T-cell (primary cell): ENCODE measurements around the gene PIAS3. TPM values are rescaled to one million over a fixed set of nuclear protein-coding genes. Genes with fewer than 3 reads are reported as not detected.

ENCODE experiments used
- ATAC-seq, 4 experiments: fragments of 200-7000 bp in 3 of 4; fragments of 150-1000 bp in 1 of 4; cut with Tn5 transposase; replicated peaks in 1 of 4; 1 replicate in 3 of 4; 2 replicates in 1 of 4; pipeline ENCODE4 v1.10.0; 2021; ENCODE audit warnings: moderate library complexity in 3 of 4, mild to moderate bottlenecking in 2 of 4, moderate number of reproducible peaks in 1 of 4
- CTCF ChIA-PET, 2 donors: fragments of 300-600 bp; sonication (Branson Sonifier 250); formaldehyde crosslinking; loops; one replicate each; lab custom pipeline; 2022; ENCODE audit warnings: antibody characterized with exemption in 2 of 2; lab: Charles Lee
- POLR2A ChIA-PET, 2 donors: fragments of 300-600 bp; sonication (Branson Sonifier 250); formaldehyde crosslinking; loops; one replicate each; lab custom pipeline; 2022; ENCODE audit warnings: antibody characterized with exemption in 2 of 2; lab: Charles Lee
- DNase-seq, 35 experiments: peaks; one replicate each; pipeline versions ENCODE4 v3.0.0 to v3.0.0-alpha.2; 2013 to 2023
- H3K27ac ChIP-seq: one replicate; pipeline ENCODE4 v1.5.1; 2013; ENCODE audit warnings: low read length
- H3K27me3 ChIP-seq, 2 experiments: replicated peaks in 1 of 2; 1 replicate in 1 of 2; 2 replicates in 1 of 2; pipeline versions ENCODE4 v1.6.1 to v1.7.0; 2013; ENCODE audit warnings: low read length in 1 of 2, mixed read lengths in 1 of 2; ENCODE audit not compliant: control insufficient read depth in 2 of 2, insufficient read depth in 2 of 2; ENCODE audit errors: extremely low read depth in 1 of 2
- H3K36me3 ChIP-seq, 2 donors: 1 replicate in 1 of 2; 2 replicates in 1 of 2; pipeline versions ENCODE4 v1.6.1 to v1.7.0; 2013; ENCODE audit warnings: low read length in 1 of 2; ENCODE audit not compliant: control insufficient read depth in 2 of 2, insufficient read depth in 1 of 2; ENCODE audit errors: extremely low read depth in 1 of 2
- H3K4me1 ChIP-seq, 2 experiments: 1 replicate in 1 of 2; 2 replicates in 1 of 2; pipeline versions ENCODE4 v1.6.1 to v1.7.0; 2013; ENCODE audit warnings: low read length in 2 of 2, mixed read lengths in 1 of 2; ENCODE audit not compliant: insufficient read depth in 2 of 2, control insufficient read depth in 1 of 2; ENCODE audit errors: extremely low read depth in 1 of 2
- H3K4me3 ChIP-seq, 2 donors: 1 replicate in 1 of 2; 2 replicates in 1 of 2; pipeline versions ENCODE4 v1.5.1 to v1.7.0; 2013; ENCODE audit warnings: mild to moderate bottlenecking in 2 of 2, low read length in 1 of 2, moderate library complexity in 1 of 2; ENCODE audit not compliant: control insufficient read depth in 1 of 2; ENCODE audit errors: extremely low read depth in 1 of 2
- H3K9me3 ChIP-seq: 2 replicates; pipeline ENCODE4 v1.7.0; 2013
- H3K27ac Mint-ChIP-seq, 2 donors: one replicate each; pipeline ENCODE4 v1.8.0; 2020 to 2021; ENCODE audit warnings: mild to moderate bottlenecking in 2 of 2, mixed read lengths in 2 of 2
- H3K27me3 Mint-ChIP-seq, 2 donors: one replicate each; pipeline ENCODE4 v1.8.0; 2021 to 2022; ENCODE audit warnings: mixed read lengths in 2 of 2
- H3K36me3 Mint-ChIP-seq: one replicate; pipeline ENCODE4 v1.8.0; 2021; ENCODE audit warnings: mixed read lengths
- H3K4me1 Mint-ChIP-seq, 3 donors: one replicate each; pipeline ENCODE4 v1.8.0; 2020 to 2022; ENCODE audit warnings: mixed read lengths in 3 of 3, mild to moderate bottlenecking in 1 of 3
- H3K4me3 Mint-ChIP-seq, 3 donors: one replicate each; pipeline ENCODE4 v1.8.0; 2020 to 2022; ENCODE audit warnings: mild to moderate bottlenecking in 3 of 3, mixed read lengths in 3 of 3, moderate library complexity in 3 of 3
- H3K9me3 Mint-ChIP-seq, 3 donors: one replicate each; pipeline ENCODE4 v1.8.0; 2020 to 2022; ENCODE audit warnings: mixed read lengths in 3 of 3
- WGBS: methylation state at CpG from one replicate; pipeline ENCODE4 v1.1.5; 2013; ENCODE audit warnings: missing lambda C conversion rate; ENCODE audit not compliant: insufficient coverage; 5-methylcytosine and 5-hydroxymethylcytosine counted together
- total RNA-seq, 35 experiments: library from RNA in 6 of 35; stranded (reverse) in 6 of 35; fragments of 120-200 nt in 1 of 35; gene quantifications; one replicate each; pipeline versions ENCODE4 v1.2.1 to v1.2.4 and lab custom pipeline; 2013 to 2026

PIAS3 gene
- total RNA-seq, 5 donors from 2014 or later (not counting 1 experiment from before 2014, with no cell fraction given): 22.1 to 28.3 (median 26.8) TPM

- Histone ChIP-seq H3K27ac (no peak overlapping the region), H3K36me3 (no peaks in the 10 kb centered on the region), H3K9me3 (no peaks in the 10 kb centered on the region), H3K4me3 (no peak overlapping the region), H3K27me3 (peaks cover 3 to 9% of the 10 kb centered on the region in 2 experiments), H3K4me1 (peaks cover 0 to 17% of the 10 kb centered on the region in 2 experiments)
- no peaks in the 10 kb centered on the region for H3K36me3 Mint-ChIP-seq
- peaks cover 6 to 7% of the 10 kb centered on the region in 2 donors for H3K27me3 Mint-ChIP-seq
- H3K27ac Mint-ChIP-seq: no peak overlapping the region
- ATAC-seq: no peak
- POLR2A ChIA-PET: no interaction called here
- DNase-seq: no peak
- no CpG with 5 or more reads among the region's 3 CpGs for WGBS
- CTCF ChIA-PET: interaction anchor here in 1 of 2 donors (0.7 kb wide), 1 partner anchor 127 kb away, joined by 5 read pairs; no protein-coding TSS in a partner anchor
- peaks cover 9 to 17% (median 14%) of the 10 kb centered on the region in 3 donors for H3K4me1 Mint-ChIP-seq
- H3K9me3 Mint-ChIP-seq: no peaks in the 10 kb centered on the region
- no peak overlapping the region for H3K4me3 Mint-ChIP-seq
Observed at GRCh38 chr1:145889722-145890121, 30.8 kb upstream of the PIAS3 start.

GRCh38 chr1:145887631-145888030 is 28.8 kb upstream of the PIAS3 start:
- POLR2A ChIA-PET: no interaction called here
- no peak for ATAC-seq
- Mint-ChIP-seq H3K27me3 (peaks cover 17 to 20% of the 10 kb centered on the region in 2 donors), H3K4me3 (peak overlapping the region in 2 of 3 donors; percentile 17 to 73), H3K36me3 (no peaks in the 10 kb centered on the region), H3K4me1 (peaks cover 12 to 20% (median 16%) of the 10 kb centered on the region in 3 donors), H3K27ac (no peak overlapping the region), H3K9me3 (no peaks in the 10 kb centered on the region)
- CTCF ChIA-PET: interaction anchor here in 1 of 2 donors (0.7 kb wide), 1 partner anchor 104 kb away, joined by 3 read pairs; no protein-coding TSS in a partner anchor
- Histone ChIP-seq H3K27me3 (peaks cover 3 to 14% of the 10 kb centered on the region in 2 experiments), H3K4me1 (peaks cover 0 to 17% of the 10 kb centered on the region in 2 experiments), H3K27ac (no peak overlapping the region), H3K9me3 (no peaks in the 10 kb centered on the region), H3K36me3 (no peaks in the 10 kb centered on the region), H3K4me3 (no peak overlapping the region)
- DNase-seq: no peak
- 100% methylated on average over 1 of the region's 5 CpGs for WGBS

- peaks cover 12 to 20% (median 16%) of the 10 kb centered on the region in 3 donors for H3K4me1 Mint-ChIP-seq
- peaks cover 3 to 18% of the 10 kb centered on the region in 2 experiments for H3K27me3 ChIP-seq
- peak overlapping the region; percentile 58 to 73 (median 72) for H3K4me3 Mint-ChIP-seq
- no peak for ATAC-seq
- ChIA-PET POLR2A (no interaction called here), CTCF (interaction anchor here in 1 of 2 donors (0.5 to 1.6 kb wide), 4 partner anchors 8 to 41 kb away, joined by 3 to 5 read pairs (median 4); partner anchors contain the start of genes NUDT17 and PIAS3)
- H3K36me3 ChIP-seq: no peaks in the 10 kb centered on the region
- H3K4me1 ChIP-seq: peaks cover 0 to 17% of the 10 kb centered on the region in 2 experiments
- no peak for DNase-seq
- peaks cover 19 to 22% of the 10 kb centered on the region in 2 donors for H3K27me3 Mint-ChIP-seq
- no peak overlapping the region for H3K27ac ChIP-seq
- no peak overlapping the region for H3K27ac Mint-ChIP-seq
- no peak overlapping the region for H3K4me3 ChIP-seq
- no peaks in the 10 kb centered on the region for H3K36me3 Mint-ChIP-seq
- H3K9me3 Mint-ChIP-seq: no peaks in the 10 kb centered on the region
- 52% methylated on average over 4 of the region's 8 CpGs for WGBS
- no peaks in the 10 kb centered on the region for H3K9me3 ChIP-seq
Observed at GRCh38 chr1:145886816-145887215, 27.9 kb upstream of the PIAS3 start.

GRCh38 chr1:145886390-145886789 is 27.5 kb upstream of the PIAS3 start:
- no peaks in the 10 kb centered on the region for H3K36me3 Mint-ChIP-seq
- DNase-seq: no peak
- no peaks in the 10 kb centered on the region for H3K36me3 ChIP-seq
- H3K27ac Mint-ChIP-seq: no peak overlapping the region
- peak in 2 of 4 experiments; percentile 3 to 7 for ATAC-seq
- H3K27me3 Mint-ChIP-seq: peaks cover 19 to 22% of the 10 kb centered on the region in 2 donors
- H3K27me3 ChIP-seq: peaks cover 3 to 18% of the 10 kb centered on the region in 2 experiments
- no peaks in the 10 kb centered on the region for H3K9me3 ChIP-seq
- peak overlapping the region; percentile 73 to 82 (median 80) for H3K4me3 Mint-ChIP-seq
- POLR2A ChIA-PET: interaction anchor here (0.6 to 0.7 kb wide), 2 partner anchors 36 to 120 kb away, joined by 3 to 6 read pairs; no protein-coding TSS in a partner anchor
- WGBS: 40% methylated on average over 5 of the region's 11 CpGs
- H3K4me1 Mint-ChIP-seq: peaks cover 12 to 20% (median 16%) of the 10 kb centered on the region in 3 donors
- H3K27ac ChIP-seq: no peak overlapping the region
- CTCF ChIA-PET: interaction anchor here in 1 of 2 donors (0.8 to 1.6 kb wide), 4 partner anchors 28 to 41 kb away, joined by 3 to 5 read pairs (median 4); partner anchors contain the start of genes NUDT17, PIAS3 and RBM8A
- H3K4me1 ChIP-seq: peaks cover 0 to 17% of the 10 kb centered on the region in 2 experiments
- H3K9me3 Mint-ChIP-seq: no peaks in the 10 kb centered on the region
- peak overlapping the region; percentile 54 to 77 for H3K4me3 ChIP-seq

- POLR2A ChIA-PET: interaction anchor here (0.6 to 1.0 kb wide), 4 partner anchors 28 to 121 kb away, joined by 3 to 6 read pairs (median 3); partner anchors contain the start of gene POLR3C (in 1 of the 2)
- H3K27me3 Mint-ChIP-seq: peaks cover 19 to 22% of the 10 kb centered on the region in 2 donors
Observed at GRCh38 chr1:145885738-145886287, 26.9 kb upstream of the PIAS3 start, which contains the start of gene ANKRD35. Gene ANKRD35 (minus strand): TSS chr1:145885866. CDS start chr1:145885758, 108 bp downstream.

GRCh38 chr1:145884675-145885074 is 25.8 kb upstream of the PIAS3 start:
- Mint-ChIP-seq H3K27me3 (peaks cover 19 to 22% of the 10 kb centered on the region in 2 donors), H3K36me3 (no peaks in the 10 kb centered on the region), H3K27ac (peak overlapping the region in 1 of 2 donors; percentile 48), H3K9me3 (no peaks in the 10 kb centered on the region), H3K4me3 (peak overlapping the region; percentile 73 to 82 (median 80)), H3K4me1 (peaks cover 12 to 20% (median 16%) of the 10 kb centered on the region in 3 donors)
- no peaks in the 10 kb centered on the region for H3K9me3 ChIP-seq
- peaks cover 0 to 17% of the 10 kb centered on the region in 2 experiments for H3K4me1 ChIP-seq
- CTCF ChIA-PET: no interaction called here
- H3K27me3 ChIP-seq: peaks cover 3 to 18% of the 10 kb centered on the region in 2 experiments
- ATAC-seq (no peak), DNase-seq (no peak)
- POLR2A ChIA-PET: interaction anchor here in 1 of 2 donors (0.6 kb wide), 1 partner anchor 135 kb away, joined by 4 read pairs; no protein-coding TSS in a partner anchor
- 81% methylated on average over 1 of the region's 1 CpG for WGBS
- no peaks in the 10 kb centered on the region for H3K36me3 ChIP-seq
- no peak overlapping the region for H3K4me3 ChIP-seq
- no peak overlapping the region for H3K27ac ChIP-seq

More at GRCh38 chr1:145885738-145886287, 26.9 kb upstream of the PIAS3 start, which contains the start of gene ANKRD35:
- DNase-seq: peak; percentile 75 to 94 (median 88)
- H3K36me3 ChIP-seq: no peaks in the 10 kb centered on the region
- 0% methylated on average over 33 of the region's 36 CpGs for WGBS
- H3K36me3 Mint-ChIP-seq: no peaks in the 10 kb centered on the region
- peaks cover 3 to 18% of the 10 kb centered on the region in 2 experiments for H3K27me3 ChIP-seq
- H3K4me3 ChIP-seq: peak within 1 kb of the TSS; percentile 54 to 77
- H3K9me3 ChIP-seq: no peaks in the 10 kb centered on the region
- peak within 1 kb of the TSS; percentile 22 to 48 for H3K27ac Mint-ChIP-seq
- peak; percentile 98 to 100 (median 99) for ATAC-seq
- peaks cover 0 to 17% of the 10 kb centered on the region in 2 experiments for H3K4me1 ChIP-seq
- H3K9me3 Mint-ChIP-seq: no peaks in the 10 kb centered on the region
- H3K4me1 Mint-ChIP-seq: peaks cover 12 to 20% (median 16%) of the 10 kb centered on the region in 3 donors
- H3K27ac ChIP-seq: no peak within 1 kb of the TSS
- H3K4me3 Mint-ChIP-seq: peak within 1 kb of the TSS; percentile 73 to 82 (median 80)
- CTCF ChIA-PET: interaction anchor here in 1 of 2 donors (0.7 to 1.6 kb wide), 6 partner anchors 14 to 72 kb away, joined by 3 to 5 read pairs (median 3); partner anchors contain the start of genes LIX1L, NUDT17, PIAS3 and RBM8A
